ENCODE data around the gene MBD6.

The MBD6 gene, protein sequence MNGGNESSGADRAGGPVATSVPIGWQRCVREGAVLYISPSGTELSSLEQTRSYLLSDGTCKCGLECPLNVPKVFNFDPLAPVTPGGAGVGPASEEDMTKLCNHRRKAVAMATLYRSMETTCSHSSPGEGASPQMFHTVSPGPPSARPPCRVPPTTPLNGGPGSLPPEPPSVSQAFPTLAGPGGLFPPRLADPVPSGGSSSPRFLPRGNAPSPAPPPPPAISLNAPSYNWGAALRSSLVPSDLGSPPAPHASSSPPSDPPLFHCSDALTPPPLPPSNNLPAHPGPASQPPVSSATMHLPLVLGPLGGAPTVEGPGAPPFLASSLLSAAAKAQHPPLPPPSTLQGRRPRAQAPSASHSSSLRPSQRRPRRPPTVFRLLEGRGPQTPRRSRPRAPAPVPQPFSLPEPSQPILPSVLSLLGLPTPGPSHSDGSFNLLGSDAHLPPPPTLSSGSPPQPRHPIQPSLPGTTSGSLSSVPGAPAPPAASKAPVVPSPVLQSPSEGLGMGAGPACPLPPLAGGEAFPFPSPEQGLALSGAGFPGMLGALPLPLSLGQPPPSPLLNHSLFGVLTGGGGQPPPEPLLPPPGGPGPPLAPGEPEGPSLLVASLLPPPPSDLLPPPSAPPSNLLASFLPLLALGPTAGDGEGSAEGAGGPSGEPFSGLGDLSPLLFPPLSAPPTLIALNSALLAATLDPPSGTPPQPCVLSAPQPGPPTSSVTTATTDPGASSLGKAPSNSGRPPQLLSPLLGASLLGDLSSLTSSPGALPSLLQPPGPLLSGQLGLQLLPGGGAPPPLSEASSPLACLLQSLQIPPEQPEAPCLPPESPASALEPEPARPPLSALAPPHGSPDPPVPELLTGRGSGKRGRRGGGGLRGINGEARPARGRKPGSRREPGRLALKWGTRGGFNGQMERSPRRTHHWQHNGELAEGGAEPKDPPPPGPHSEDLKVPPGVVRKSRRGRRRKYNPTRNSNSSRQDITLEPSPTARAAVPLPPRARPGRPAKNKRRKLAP
- 12.9 to 17.9 reads per million in 2 donors for total RNA-seq

DNA sequence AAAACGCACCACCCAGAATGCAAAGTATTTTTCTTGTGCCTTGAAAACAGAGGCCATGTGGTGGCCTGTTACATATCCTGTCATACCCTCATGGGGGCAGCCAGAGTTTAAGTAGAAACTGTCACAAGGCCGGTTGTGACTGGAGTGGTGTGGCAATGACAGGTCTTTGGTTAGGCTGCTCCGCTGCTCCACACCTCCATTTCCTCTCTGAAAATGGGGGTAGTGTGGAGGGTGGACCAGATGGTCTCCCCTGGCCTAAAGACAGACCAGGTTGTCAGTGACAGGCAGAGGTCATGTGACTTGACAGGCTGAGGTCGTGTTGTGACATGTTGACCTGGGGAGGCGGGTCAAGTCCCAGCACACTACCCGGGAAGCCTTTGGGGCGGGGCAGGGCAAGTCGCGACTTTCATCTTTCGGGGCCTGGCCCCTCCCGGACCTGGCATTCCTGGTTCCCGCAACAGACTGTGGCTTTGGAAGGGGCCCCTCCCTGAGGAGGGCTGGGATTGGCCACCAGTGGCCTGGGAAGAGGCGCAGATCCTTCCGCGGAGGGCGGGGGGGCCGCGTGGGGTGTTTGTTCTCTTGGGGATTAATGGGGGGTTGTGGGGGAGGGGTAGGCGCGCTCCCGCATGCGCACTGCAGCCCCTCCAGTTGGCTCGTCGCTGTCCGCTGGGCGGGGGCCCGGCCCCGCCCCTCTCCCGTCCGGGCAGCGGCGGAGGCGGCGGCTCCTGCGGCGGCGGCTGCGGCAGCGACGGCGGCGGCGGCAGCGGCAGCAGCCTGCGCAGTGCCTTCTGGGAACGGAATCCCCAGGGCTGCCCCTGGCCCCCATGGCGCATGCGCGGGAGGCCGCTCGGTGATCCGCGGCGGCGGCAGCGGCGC lies at the start of gene MBD6:
MBD6 (plus strand) TSS at position 814 of the 876 bp plus-strand sequence. CDS start 1,480 bp downstream, outside the sequence.
- peak; percentile 86 for DNase-seq

GRCh38 chr12:57473392-57473791 lies 49.2 kb upstream of the MBD6 start:
- DNase-seq, result no peak

DNA sequence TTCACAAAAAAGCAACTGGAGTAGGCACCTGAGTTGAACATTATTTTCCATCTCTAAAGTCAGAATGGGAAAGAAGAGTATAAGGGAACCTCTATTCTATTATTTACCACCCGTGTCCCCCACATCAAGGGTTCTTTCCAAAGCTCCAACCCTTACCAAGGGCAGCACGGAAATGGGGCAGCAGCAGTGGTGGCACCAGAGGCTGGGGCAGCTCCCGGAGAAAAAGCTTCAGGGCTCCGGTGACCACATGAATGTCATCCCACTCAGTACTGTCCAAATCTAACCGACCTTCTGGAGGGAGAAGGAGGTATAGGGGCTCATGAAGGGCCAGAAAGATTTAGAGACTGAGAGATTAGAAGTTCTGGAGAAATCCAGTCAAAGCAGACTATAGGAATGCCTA lies 48.7 kb upstream of the MBD6 start:
- DNase-seq, result no peak

DNA sequence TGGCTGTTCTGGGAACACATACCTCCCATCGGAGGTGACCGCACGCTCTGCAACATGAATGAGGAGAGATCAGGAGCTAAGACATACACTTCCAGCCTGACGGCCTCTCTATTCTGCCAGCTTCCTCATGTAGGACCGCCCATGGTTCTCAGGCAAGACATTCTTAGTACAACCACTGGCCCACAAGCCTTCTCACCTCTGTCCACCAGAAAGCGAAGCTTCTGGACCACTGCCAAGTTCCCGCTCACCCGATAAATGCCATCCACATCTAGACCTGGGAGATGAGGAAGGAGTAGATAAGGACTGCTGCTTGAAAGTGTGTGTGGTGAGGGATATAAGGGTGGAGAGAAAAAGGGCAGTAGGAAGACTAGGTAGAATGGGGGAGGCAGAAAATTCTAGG lies 48.2 kb upstream of the MBD6 start:
- DNase-seq, result no peak

DNA sequence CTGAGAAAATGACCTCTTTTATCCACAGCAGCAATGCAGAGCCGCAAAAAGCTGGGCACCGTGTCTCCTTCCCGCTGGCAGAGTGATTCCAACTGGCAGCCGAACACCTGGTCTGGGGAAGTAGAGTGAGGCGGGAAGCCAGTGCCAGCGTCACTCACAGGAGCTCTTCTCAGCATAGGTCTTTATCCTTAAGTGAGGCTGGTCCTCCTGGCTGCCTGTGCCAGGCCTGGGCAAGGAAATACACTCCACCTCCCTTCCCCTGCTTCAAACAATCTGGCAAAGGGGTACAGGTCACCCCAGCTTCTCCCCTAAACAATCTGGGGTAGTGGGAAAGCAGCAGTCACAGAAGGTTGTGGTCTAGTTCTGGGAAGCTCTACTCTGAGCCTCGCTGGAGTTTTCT lies 47.8 kb upstream of the MBD6 start:
- no peak for DNase-seq

DNA sequence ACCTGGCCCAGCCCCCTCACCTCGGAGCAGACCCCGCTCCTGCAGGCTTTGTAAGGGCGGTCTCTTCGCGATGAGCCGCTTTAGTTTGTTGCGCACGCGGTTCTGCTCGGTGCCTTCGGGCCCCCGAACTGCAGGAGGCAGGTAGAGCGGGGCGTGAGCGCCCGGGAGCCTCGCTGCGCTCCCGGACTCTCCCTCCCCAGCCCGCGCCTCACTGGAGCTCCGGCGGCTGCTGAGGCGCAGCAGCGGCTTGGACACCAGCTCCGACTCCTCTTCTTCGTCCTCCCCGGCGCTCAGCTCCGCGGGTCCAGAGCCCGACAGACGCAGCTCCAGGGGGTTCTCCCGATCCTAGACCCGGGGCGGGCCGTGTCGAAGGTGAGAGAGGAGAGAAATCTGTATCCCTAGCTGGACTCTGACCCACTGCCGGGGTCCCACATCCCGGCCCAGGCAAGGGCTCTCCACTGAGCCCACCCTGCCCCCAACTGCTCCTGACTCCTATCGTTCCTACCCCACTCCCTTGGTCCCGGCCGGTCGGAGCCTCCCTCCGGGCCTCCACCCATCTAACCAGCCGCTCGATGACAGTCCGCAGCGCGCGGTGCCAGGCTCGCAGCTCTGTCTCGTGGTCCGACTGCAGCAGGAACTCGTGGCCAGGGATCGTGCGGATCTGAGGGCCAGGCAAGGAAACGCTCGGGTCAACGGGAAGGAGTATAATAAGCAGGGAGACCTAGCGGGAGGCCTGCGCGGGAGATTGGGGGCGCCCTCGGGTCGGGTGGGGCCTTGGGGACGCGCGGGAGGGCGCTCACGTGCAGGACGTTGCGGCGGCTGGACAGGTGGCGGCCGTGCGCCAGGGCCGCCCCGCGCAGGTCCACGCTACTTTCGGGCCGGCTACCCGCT lies 47.1 kb upstream of the MBD6 start:
- DNase-seq, result no peak

- peak; percentile 44 for DNase-seq
Measured at GRCh38 chr12:57476162-57476992, 46.2 kb upstream of the MBD6 start.

- no peak for DNase-seq
Measured at GRCh38 chr12:57476993-57477709, 45.5 kb upstream of the MBD6 start.

- DNase-seq, result peak; percentile 50
Measured at GRCh38 chr12:57477710-57478681, 44.6 kb upstream of the MBD6 start.

- no peak for DNase-seq
Measured at GRCh38 chr12:57479043-57479375, 43.6 kb upstream of the MBD6 start.

GRCh38 chr12:57479376-57480115 lies 43.1 kb upstream of the MBD6 start, which contains the start of gene ARHGAP9:
Gene ARHGAP9 (minus strand): TSS chr12:57479866. CDS start chr12:57479406, 460 bp downstream.
- DNase-seq, result peak; percentile 43

GRCh38 chr12:57481671-57482070 lies 41.0 kb upstream of the MBD6 start:
- no peak for DNase-seq

DNA sequence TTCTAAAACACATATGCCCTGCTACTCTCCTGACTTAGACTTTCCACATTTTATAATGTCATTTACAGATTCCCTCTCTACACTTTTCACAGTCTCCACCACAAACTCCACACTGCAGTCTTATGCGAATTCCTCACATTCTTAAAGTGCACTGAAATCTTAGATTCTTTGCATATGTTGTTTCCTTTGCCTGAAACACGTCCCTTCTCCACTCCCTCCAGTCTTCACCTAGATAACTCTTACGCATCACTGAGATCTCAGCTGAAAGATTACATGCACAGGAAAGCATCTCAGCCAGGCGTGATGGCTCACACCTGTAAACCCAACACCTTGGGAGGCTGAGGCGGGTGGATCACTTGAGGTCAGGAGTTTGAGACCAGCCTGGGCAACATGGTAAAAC lies 39.2 kb upstream of the MBD6 start:
- no peak for DNase-seq

DNA sequence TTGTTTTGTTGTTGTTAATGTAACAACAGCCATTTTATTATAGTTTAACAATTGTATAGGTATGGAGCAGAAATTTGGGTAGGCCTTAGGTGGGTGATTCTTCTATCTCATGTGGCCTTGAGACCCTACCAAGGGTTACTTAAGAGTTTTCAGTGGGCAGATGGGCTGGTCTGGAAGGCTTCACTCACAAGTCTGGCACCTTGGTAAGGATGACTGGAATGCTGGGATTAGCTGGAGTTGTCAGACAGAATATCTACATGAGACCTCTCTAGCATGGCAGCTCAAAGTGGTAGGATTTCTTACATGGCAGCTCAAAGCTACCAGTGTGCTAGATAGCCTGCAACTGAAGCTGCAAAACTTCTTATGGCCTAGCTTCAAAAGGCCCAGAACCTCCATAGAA lies 36.9 kb upstream of the MBD6 start:
- DNase-seq, result no peak

GRCh38 chr12:57487055-57487596 lies 35.5 kb upstream of the MBD6 start:
- no peak for DNase-seq

DNA sequence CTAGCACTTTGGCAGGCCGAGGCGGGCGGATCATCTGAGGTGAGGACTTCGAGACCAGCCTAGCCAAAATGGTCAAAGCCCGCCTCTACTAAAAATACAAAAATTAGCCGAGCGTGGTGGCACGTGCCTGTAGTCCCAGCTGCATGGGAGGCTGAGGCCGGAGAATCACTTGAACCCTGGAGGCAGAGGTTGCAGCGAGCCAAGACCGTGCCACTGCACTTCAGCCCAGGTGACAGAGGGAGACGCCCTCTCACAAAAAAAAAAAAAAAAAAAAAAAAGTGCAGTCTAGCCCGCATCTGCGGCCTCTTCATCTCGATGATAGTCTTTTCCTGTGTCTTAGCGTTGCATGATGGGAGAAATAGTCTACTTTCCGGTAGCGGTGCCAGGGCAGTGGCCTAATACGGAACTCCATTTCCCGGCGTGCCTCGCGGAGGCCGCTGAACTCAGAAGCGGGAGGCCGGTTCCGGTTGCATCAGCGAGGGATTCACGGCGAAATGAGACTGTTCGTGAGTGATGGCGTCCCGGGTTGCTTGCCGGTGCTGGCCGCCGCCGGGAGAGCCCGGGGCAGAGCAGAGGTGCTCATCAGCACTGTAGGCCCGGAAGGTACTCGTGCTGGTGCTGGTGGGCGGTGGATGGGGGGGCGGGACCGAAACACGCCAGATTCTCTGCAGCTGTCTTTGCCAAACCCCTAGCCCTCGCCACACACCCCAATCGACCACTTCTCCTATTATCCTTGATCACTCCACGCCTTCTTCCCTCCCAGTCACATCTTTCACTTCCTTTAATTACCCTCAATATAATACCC lies 34.8 kb upstream of the MBD6 start, which contains the start of gene MARS1:
MARS1 (plus strand) TSS at position 472 of the 805 bp plus-strand sequence; CDS start at position 495, 23 bp downstream.
- DNase-seq, result peak; percentile 85

Measured in T-helper 9 cell (primary cell).